Measurements from ENCODE around the gene TOGARAM1.
A peak's percentile ranks its signal among the peaks of the same experiment; 100 is the strongest.
"Not testable (repeated sequence)": the region's sequence is repeated elsewhere in the genome, so short reads cannot be mapped to it uniquely, and the experiment has no call there.

The TOGARAM1 gene

DNA sequence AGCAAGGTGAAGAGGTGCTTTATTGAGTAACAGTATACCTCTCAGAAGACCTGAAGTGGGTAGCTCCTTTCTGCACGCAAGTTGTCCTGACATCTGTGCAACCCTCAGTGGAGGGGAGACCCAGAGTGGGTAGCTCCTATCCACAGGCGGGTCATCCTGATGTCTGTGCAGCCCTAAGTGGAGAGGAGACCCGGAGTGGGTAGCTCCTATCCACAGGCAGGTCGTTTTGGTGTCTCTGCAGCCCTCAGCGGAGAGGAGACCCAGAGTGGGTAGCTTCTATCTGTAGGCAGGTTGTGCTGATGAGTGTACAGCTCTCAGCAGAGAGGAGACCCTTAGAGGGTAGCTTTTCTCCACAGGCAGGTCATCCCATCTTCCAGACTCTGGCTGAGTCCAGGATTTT, 76.9 kb downstream of the TOGARAM1 start:
- no peak for DNase-seq (ENCODE audit: low read depth in 2 of 2)

DNA sequence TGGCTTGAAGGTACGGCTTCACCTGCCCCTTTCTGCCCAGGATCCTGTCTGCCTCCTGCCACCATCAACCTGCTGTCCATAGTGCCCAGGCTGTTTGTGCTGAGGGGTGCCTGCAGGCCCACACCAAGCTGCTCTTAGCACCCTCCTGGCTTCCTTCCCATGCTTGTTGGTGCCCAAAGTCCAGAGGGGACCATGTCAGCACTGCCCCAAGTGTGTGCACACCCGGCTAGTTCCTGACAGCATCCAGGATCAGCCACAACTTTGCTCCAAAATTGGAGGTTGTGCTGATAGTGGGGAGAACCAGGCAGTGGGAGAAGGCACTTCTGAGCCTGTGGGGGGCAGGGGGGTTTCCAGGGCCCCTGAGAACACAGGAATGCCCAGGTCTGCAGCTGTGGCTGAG, 77.4 kb downstream of the TOGARAM1 start:
- DNase-seq (ENCODE audit: low read depth in 2 of 2) = no peak

DNA sequence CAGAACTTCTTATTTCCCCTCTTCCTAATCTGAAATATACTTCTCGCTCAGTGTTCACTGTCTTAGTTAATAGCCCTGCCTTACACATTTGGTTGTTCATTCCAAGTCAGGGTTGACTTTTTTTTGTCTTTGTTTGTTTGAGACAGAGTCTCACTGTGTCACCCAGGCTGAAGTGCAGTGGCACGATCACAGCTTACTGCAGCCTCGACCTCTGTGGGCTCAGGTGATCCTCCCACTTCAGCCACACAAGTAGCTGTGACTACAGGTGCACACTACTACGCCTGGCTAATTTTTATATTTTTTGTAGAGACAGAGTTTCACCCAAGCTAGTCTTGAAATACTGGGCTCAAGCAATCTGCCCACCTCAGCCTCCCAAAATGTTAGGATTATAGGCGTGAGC, 79.7 kb downstream of the TOGARAM1 start:
- no peak for DNase-seq (ENCODE audit: low read depth in 2 of 2)

DNA sequence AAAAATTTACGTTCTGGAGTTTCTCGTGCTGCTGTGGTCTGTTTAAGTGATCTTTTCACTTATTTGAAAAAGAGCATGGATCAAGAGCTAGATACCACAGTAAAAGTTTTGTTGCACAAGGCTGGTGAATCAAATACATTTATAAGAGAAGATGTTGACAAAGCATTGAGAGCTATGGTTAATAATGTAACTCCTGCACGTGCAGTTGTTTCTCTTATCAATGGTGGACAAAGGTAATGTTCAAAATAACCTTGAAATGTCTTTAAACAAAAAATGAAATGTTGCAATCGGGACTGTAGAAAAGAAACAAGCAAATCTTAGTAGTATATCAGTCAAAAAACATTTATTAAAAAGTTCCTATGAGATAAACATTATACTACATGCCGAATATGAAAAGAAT, 82.6 kb downstream of the TOGARAM1 start:
- DNase-seq (ENCODE audit: low read depth in 2 of 2) = no peak

DNA sequence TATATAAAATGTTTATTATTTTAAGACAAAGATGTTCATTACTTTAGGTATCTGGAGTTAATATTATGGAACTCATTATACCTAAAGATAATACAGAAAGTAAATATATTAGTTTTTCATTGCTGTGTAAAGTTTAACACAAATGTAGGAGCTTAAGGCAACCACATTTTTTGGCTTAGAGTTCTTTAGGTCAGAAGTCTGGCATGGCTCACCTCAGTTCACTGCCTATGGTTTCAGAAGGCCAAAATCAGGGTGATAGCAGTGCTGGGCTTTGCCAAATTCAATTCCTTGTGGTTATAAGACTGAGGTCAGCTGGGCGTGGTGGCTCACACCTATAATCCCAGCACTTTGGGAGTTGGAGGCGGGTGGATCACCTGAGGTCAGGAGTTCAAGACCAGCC, 86.4 kb downstream of the TOGARAM1 start:
- DNase-seq (ENCODE audit: low read depth in 2 of 2) = no peak

DNA sequence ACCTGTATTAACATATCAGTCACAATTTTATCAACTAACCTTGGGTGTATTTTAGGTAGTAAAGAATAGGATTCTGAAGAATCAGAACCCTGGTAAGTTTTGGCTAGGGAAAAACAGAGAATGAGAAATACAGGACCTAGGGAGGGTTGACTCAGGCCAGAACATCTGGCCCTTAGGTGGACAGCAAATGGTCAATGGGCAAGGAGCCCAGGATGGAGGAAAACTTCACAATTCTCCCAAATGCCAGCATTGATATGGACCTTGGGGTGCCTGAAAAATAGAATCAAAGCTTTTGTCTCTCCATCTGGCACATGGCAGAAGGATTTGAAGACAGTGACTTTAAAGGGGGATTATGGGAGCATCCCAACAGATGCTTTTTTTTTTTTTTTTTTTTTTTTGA, 89.2 kb downstream of the TOGARAM1 start:
- DNase-seq (ENCODE audit: low read depth in 2 of 2) = no peak

DNA sequence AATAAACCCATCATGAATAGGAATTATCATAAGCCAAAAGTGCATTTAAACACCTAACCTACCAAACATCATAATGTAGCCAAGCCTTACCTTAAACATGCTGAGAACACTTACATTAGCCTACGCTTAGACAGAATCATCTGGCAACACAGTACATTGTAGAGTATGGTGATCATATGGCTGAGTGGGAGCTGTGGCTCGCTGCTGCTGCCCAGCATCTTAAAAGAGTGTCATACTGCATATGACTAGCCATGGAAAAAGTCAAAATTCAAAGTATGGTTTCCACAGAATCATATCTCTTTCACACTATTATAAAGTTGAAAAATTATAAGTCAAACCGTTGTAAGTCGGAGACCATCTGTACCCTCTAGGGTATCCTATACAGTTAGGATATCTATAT, 89.9 kb downstream of the TOGARAM1 start:
- no peak for DNase-seq (ENCODE audit: low read depth in 2 of 2)

DNA sequence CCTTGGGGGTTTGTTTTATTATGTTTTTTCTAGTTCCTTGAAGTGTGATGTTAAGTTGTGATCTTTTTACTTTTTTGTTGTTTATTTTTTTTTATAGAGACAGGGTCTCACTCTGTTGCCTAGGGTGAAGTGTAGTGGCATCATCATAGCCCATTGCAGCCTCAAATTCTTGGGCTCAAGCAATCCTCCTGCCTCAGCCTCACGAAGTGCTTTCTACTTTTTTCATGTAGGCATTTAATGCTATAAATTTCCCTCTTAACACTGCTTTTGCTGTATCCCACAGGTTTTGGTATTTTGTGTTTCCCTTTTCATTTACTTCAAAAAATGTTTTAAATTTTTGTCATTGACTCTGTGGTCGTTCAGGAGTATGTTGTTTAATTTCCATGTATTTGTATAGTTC, 95.4 kb downstream of the TOGARAM1 start:
- DNase-seq (ENCODE audit: low read depth in 2 of 2) = no peak

DNA sequence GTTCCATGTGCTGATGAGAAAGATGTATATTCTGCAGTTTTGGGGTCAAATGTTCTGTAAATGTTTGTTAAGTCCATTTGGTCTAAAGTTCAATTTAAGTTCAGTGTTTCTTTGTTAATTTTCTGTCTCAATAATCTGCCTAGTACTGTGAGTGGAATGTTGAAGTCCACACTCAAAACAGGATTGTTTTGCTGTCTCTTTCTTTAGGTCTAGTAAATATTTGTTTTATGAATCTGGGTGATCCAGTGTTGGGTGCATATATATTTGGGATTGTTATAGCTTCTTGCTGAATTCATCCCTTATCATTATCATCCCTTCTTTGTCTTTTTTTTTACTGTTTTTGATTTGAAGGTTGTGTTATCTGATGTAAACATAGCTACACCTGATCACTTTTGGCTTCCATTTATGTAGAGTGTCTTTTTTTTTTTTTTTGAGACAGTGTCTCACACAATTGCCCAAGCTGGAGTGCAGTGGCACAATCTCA, 95.9 kb downstream of the TOGARAM1 start:
- no peak for DNase-seq (ENCODE audit: low read depth in 2 of 2)

DNA sequence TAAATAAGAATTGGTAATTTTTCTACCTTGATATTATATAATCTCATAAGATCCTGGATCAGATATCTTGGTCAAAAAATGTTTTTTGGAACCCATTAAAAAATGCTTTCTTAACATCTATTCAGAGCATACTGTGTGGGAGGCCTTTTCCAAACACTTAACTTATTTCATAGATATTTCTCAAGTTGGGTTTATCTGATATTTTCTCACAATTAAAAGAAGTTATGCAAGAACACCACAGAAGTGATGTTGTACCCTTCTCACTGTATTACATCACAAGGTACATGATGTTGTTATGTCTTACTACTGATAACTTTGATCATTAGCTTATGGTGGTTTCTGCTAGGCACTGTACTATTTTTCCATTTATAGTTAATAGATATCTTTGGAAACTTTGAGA, 98.6 kb downstream of the TOGARAM1 start:
- no peak for DNase-seq (ENCODE audit: low read depth in 2 of 2)

DNA sequence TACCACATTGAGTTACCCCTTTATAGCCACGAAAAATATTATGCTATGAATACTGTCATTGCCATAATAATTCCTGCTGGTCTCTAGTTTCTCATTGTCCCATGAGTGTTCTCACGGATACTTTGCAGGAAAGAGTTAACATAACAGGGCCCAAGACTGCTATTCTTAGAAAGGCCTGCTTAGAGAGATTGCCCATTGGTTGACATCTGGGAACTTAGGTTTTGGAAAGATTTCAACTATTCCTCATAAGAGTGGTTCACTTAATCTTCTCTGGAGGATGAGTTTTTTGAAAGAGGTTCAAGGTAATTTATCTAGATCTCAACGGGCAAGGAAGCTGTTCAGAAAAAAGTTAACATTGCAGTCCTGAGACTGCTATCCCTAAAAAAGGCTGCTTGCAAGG, 103.5 kb downstream of the TOGARAM1 start:
- DNase-seq (ENCODE audit: low read depth in 2 of 2) = no peak

DNA sequence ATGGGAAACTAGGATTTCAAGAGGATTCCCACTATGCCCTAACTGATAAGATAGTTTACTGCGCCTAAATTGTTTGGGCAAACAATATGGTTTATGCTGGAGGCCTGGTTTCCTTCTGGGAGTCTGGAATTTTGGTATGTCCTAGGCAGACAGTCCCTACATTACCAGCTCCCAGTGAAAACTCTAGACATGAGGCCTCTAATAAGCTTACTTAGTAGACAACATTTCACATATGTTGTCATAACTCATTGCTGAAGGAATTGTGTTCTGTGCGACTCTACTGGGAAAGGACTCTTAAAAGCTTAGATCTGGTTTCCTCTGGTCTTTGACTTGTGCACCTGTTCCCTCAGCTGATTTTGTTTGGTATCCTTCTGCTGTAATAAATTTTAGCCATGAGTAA, 104.0 kb downstream of the TOGARAM1 start:
- DNase-seq (ENCODE audit: low read depth in 2 of 2) = no peak

DNA sequence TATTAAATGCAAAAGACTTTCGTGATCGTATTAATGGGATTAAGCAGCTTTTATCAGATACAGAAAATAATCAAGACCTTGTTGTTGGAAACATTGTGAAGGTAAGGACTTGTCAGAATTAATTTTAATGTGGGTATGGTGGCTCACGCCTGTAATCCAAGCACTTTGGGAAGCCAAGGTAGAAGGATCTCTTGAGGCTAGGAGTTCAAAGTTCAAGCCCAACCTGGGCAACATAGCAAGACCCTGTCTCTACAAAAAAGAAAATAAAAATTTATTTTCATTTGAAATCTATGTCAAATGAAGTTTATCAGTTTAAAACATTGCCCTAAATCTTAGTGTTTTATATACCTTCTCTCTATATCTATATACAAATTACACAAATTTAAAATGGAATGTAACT, 104.7 kb downstream of the TOGARAM1 start:
- no peak for DNase-seq (ENCODE audit: low read depth in 2 of 2)

DNA sequence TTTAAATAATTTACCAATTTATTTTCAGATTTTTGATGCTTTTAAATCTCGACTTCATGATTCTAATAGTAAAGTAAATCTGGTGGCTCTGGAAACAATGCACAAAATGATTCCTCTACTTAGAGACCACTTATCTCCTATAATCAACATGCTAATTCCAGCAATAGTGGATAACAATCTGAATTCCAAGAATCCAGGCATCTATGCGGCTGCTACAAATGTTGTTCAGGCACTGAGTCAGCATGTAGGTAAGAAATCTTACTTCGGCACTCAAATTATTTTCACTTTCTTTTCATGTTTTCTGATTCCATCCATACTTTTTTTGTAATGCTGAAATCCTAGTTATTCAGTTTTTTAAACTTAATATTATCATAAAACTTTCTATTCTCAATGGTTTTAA, 106.4 kb downstream of the TOGARAM1 start:
- no peak for DNase-seq (ENCODE audit: low read depth in 2 of 2)

DNA sequence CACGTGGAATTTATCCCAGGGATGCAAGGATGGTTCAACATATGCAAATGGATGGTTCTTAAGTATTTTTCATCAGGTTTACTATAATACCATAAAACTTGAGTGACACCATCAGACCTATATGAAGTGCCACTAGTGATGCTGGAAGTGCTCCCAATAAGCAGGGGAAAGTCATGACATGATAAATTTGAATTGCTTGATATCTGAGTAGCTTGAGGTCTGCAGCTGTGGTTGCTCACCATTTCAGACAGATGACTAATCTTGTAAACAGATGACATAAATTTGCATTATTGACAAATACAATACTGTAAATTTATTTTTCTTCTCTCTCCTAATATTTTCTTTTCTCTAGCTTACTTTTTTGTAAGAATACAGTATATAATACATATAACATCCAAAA, 108.2 kb downstream of the TOGARAM1 start:
- no peak for DNase-seq (ENCODE audit: low read depth in 2 of 2)

DNA sequence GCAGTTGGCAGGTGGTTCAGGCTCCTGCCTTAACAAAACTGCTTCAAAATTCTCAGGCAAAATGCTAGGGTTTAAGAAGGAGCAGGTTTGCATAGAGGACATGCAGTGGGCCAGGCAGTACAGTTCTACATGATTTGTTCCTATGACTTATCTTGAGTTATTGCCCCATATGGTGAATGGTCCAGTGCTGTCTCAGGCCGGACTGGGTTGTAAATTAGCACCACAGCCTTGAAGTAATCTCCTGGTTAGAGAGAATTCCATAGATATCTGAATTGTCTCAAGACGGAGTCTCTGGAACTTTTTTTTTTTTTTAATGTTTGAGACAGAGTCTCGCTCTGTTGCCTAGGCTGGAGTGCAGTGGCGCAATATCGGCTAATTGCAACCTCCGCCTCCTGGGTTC, 110.1 kb downstream of the TOGARAM1 start:
- no peak for DNase-seq (ENCODE audit: low read depth in 2 of 2)

DNA sequence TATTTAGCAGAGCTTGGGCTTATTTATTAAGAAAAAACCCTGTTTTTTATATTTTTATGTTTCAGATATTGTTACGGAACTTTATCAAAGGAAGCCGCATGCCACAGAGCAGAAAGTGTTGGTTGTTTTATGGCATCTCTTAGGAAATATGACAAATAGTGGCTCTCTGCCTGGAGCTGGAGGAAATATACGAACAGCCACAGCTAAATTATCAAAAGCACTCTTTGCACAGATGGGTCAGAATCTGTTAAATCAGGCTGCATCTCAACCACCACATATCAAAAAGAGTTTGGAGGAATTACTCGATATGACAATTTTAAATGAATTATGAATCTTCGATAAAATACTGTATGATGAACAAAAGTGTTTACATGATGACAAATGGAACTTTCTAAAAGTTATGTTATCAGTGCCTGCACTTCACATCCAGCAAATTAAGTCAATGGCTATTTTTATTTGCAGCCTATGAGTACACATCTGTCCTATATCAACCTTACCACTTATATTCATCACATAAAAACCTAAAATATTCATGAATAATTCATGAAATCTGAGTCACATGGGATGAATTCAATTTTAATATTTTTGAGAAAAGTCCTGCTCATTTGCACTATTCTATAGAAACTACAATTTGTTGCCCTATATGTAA, 111.4 kb downstream of the TOGARAM1 start:
- no peak for DNase-seq (ENCODE audit: low read depth in 2 of 2)

DNA sequence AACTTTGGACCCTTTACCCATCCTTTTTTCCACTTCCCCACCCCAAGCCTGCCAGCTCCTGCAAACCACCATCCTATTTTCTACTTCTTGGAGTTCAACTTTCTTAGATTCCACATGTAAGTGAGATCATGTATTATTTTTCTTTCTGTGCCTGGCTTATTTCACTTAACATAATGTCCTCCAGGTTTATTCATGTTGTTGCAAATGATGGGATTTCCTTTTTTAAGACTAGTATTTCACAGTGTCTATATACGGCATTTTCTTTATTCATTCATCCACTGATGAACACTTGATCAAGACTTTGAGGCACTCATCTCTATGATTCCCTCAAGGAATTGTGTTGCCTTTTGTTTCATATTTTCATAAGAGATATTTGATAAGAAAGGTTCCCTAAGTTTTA, 116.3 kb downstream of the TOGARAM1 start:
- no peak for DNase-seq (ENCODE audit: low read depth in 2 of 2)

DNA sequence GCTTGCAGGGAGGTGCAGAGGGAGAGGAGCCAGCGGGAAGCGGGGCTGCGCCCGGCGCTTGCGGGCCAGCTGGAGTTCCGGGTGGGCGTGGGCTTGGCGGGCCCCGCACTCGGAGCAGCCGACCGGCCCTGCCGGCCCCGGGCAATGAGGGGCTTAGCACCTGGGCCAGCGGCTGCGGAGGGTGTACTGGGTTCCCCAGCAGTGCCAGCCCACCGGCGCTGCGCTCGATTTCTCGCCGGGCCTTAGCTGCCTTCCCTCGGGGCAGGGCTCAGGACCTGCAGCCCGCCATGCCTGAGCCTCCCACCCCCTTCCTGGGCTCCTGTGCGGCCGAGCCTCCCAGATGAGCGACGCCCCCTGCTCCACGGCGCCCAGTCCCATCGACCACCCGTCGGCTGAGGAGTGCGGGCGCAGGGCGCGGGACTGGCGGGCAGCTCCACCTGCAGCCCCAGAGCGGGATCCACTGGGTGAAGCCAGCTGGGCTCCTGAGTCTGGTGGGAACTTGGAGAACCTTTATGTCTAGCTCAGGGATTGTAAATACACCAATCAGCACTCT, 118.5 kb downstream of the TOGARAM1 start:
- not testable (repeated sequence) for DNase-seq (ENCODE audit: low read depth in 2 of 2)

DNA sequence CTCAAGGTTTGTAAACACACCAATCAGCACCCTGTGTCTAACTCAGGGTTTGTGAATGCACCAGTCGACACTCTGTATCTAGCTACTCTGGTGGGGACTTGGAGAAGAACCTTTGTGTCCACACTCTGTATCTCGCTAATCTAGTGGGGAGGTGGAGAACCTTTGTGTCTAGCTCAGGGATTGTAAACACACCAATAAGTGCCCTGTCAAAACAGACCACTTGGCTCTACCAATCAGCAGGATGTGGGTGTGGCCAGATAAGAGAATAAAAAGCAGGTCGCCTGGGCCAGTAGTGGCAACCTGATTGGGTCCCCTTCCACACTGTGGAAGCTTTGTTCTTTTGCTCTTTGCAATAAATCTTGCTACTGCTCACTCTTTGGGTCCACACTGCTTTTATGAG, 119.1 kb downstream of the TOGARAM1 start:
- DNase-seq (ENCODE audit: low read depth in 2 of 2) = not testable (repeated sequence)

DNA sequence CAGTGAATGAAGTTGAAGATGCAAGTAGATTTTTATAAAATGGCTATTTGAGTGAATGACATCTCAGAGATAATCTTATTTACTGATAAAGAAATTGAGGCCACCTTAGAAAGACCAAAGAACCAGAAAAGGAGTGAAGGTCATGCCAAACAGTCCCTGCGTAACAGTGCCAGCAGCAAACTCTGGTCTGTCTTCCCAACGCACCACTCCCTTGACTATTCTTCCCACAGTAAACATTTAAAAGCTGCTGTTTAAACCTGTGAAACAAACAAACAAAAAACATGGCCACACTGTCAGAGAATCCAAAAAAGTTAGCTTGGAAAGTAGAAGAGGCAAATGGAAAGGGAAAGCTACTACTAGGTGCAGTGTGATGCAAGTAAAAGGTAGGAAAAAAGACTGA, 120.4 kb downstream of the TOGARAM1 start:
- DNase-seq (ENCODE audit: low read depth in 2 of 2) = no peak

DNA sequence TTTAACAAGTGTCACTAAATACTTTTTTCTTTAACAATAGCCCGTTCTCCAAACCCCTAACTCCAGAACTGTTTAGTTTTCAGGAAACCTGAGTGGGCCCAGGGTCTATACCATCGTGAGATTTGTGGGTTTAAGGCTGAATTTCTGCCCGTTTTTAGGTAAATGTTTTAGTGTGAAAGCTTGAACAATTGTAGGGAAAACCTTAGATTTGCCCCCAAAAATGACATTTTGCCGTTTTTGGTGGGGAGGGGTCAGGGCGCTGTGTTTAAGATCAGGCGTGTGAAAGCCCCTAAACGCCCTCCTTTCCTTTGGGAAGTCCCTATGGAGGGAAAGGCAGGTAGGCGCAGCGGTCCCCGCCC, 121.6 kb downstream of the TOGARAM1 start:
- DNase-seq (ENCODE audit: low read depth in 2 of 2) = no peak

DNA sequence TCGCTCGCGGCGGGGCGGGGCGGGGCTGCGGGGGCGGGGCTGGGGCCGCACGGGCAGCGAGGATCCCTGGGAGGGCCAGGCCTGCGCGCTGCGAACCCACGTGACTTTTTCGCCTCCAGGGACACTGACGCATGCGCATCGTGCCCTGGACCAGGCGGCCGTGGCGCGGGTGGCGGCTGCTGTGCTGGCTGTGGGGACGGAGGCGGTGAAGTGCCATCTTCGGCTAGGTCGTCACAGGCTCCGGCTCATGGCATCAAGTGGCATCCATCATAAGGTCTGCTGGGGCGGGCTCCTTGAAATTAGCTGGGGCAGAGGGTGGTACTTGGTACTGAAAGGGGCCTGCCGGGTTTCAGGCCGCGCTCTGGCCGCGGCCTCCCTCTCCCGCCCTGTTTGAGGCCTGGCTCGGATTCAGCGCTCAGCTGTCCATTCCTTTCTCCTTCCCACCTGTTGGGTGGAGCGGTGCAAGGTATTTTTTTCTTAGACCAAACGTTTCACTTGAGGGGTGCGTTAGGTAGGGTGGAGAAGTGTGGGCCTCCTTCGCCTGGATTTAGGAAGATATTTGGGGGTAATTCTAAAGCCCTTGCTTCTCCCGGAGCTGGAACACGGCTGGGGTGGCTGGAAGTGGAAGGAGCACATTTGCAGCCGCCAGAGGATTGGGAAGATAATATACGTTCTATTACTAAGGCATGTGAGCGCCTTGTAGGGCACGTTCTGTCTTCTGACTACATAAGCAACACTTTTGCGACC, 122.2 kb downstream of the TOGARAM1 start, which contains the start of gene PRPF39:
PRPF39 (plus strand) TSS at position 141 of the 747 bp plus-strand sequence. CDS start 11,124 bp downstream, outside the sequence.
- peak; percentile 92 to 94 for DNase-seq (ENCODE audit: low read depth in 2 of 2)
